Measurements from ENCODE around the gene CREB3L1. TPM values are rescaled to one million over a fixed set of nuclear protein-coding genes. Genes with fewer than 3 reads are reported as not detected.

The CREB3L1 gene
- total and polyA plus RNA-seq, 2 of the 13 experiments (the other 11 are each of a cell fraction or from before 2014, with no cell fraction given): not detected

- TF ChIP-seq ZNF709 (CRISPR knock-in tag; IDR thresholded peaks at IDR 0.05) (peak; percentile 77; the same call in 1 of the 2 replicates), ARID5B (CRISPR knock-in tag; IDR thresholded peaks at IDR 0.05) (no peak), JARID2 (CRISPR knock-in tag; IDR thresholded peaks at IDR 0.05; ENCODE audit: insufficient replicate concordance) (no peak), TEAD3 (CRISPR knock-in tag; optimal IDR thresholded peaks at IDR 0.05; ENCODE audit: borderline replicate concordance) (no peak), PAXIP1 (CRISPR knock-in tag; conservative IDR thresholded peaks at IDR 0.05) (peak; percentile 58), ARNT (IDR thresholded peaks at IDR 0.05) (no peak), TEF (CRISPR knock-in tag; IDR thresholded peaks at IDR 0.05) (no peak), ATRX (CRISPR knock-in tag; IDR thresholded peaks at IDR 0.05; ENCODE audit: borderline replicate concordance) (no peak), HOXD1 (CRISPR knock-in tag; IDR thresholded peaks at IDR 0.05) (no peak; the same call in 1 of the 2 replicates), TBL1XR1 (IDR thresholded peaks at IDR 0.05; ENCODE audit: borderline replicate concordance, low read length, partially characterized antibody) (peak; percentile 39), ZNF280D (CRISPR knock-in tag; IDR thresholded peaks at IDR 0.05) (no peak), SRF (IDR thresholded peaks at IDR 0.05; ENCODE audit: low read depth, low read length) (no peak), KDM5A (IDR thresholded peaks at IDR 0.05; ENCODE audit: borderline replicate concordance, low read length) (no peak), IRX3 (CRISPR knock-in tag; IDR thresholded peaks at IDR 0.05; ENCODE audit: borderline replicate concordance, low read depth) (no peak), ZNF883 (CRISPR knock-in tag; IDR thresholded peaks at IDR 0.05; ENCODE audit: not compliant biosample characterization) (no peak)
Observed at GRCh38 chr11:46242952-46243795, 34.3 kb upstream of the CREB3L1 start (continued).
